ENCODE data around the gene JUND. TPM values are rescaled to one million over a fixed set of nuclear protein-coding genes. Genes with fewer than 3 reads are reported as not detected.

JUND gene
- total RNA-seq, 5 donors from 2014 or later (not counting 1 experiment from before 2014, with no cell fraction given): 247 to 1,161 (median 272) TPM

- Mint-ChIP-seq H3K27me3 (no peaks in the 10 kb centered on the region), H3K4me3 (no peak overlapping the region), H3K9me3 (no peaks in the 10 kb centered on the region), H3K36me3 (peaks cover 9% of the 10 kb centered on the region), H3K4me1 (peaks cover 22 to 38% (median 26%) of the 10 kb centered on the region in 3 donors), H3K27ac (peak overlapping the region; percentile 39 to 46)
- ChIA-PET CTCF (no interaction called here), POLR2A (no interaction called here)
- no peak for ATAC-seq (replicated peaks in 1 of 4)
- DNase-seq: no peak
- Histone ChIP-seq H3K4me3 (ENCODE audit: control insufficient read depth in 1 of 2, extremely low read depth in 1 of 2, low read length in 1 of 2) (no peak overlapping the region), H3K27ac (ENCODE audit: low read length) (no peak overlapping the region), H3K9me3 (no peaks in the 10 kb centered on the region), H3K27me3 (replicated peaks in 1 of 2; ENCODE audit: control insufficient read depth in 2 of 2, extremely low read depth in 1 of 2, insufficient read depth in 2 of 2, low read length in 1 of 2) (no peaks in the 10 kb centered on the region), H3K36me3 (ENCODE audit: control insufficient read depth in 2 of 2, extremely low read depth in 1 of 2, insufficient read depth in 1 of 2, low read length in 1 of 2) (peaks cover 9 to 55% of the 10 kb centered on the region in 2 donors), H3K4me1 (ENCODE audit: control insufficient read depth in 1 of 2, extremely low read depth in 1 of 2, insufficient read depth in 2 of 2, low read length in 2 of 2) (peaks cover 15 to 60% of the 10 kb centered on the region in 2 experiments)
- WGBS (ENCODE audit: insufficient coverage): 91% methylated on average over 17 of the region's 23 CpGs
These were observed 28.9 kb upstream of the JUND start for GRCh38 chr19:18310118-18310909.

GRCh38 chr19:18309525-18310064, 28.2 kb upstream of the JUND start:
- Mint-ChIP-seq H3K36me3 (peaks cover 9% of the 10 kb centered on the region), H3K27ac (no peak overlapping the region), H3K9me3 (no peaks in the 10 kb centered on the region), H3K27me3 (no peaks in the 10 kb centered on the region), H3K4me3 (no peak overlapping the region), H3K4me1 (peaks cover 27 to 44% (median 32%) of the 10 kb centered on the region in 3 donors)
- ChIA-PET CTCF (no interaction called here), POLR2A (no interaction called here)
- 96% methylated on average over 33 of the region's 33 CpGs for WGBS (ENCODE audit: insufficient coverage)
- Histone ChIP-seq H3K9me3 (no peaks in the 10 kb centered on the region), H3K4me3 (ENCODE audit: control insufficient read depth in 1 of 2, extremely low read depth in 1 of 2, low read length in 1 of 2) (no peak overlapping the region), H3K36me3 (ENCODE audit: control insufficient read depth in 2 of 2, extremely low read depth in 1 of 2, insufficient read depth in 1 of 2, low read length in 1 of 2) (peaks cover 9 to 54% of the 10 kb centered on the region in 2 donors), H3K27me3 (replicated peaks in 1 of 2; ENCODE audit: control insufficient read depth in 2 of 2, extremely low read depth in 1 of 2, insufficient read depth in 2 of 2, low read length in 1 of 2) (no peaks in the 10 kb centered on the region), H3K27ac (ENCODE audit: low read length) (no peak overlapping the region), H3K4me1 (ENCODE audit: control insufficient read depth in 1 of 2, extremely low read depth in 1 of 2, insufficient read depth in 2 of 2, low read length in 2 of 2) (peaks cover 18 to 67% of the 10 kb centered on the region in 2 experiments)
- ATAC-seq (replicated peaks in 1 of 4) (no peak), DNase-seq (no peak)

- no peaks in the 10 kb centered on the region for H3K9me3 ChIP-seq
- H3K4me3 ChIP-seq (ENCODE audit: control insufficient read depth in 1 of 2, extremely low read depth in 1 of 2, low read length in 1 of 2): no peak overlapping the region
- peaks cover 7% of the 10 kb centered on the region for H3K36me3 Mint-ChIP-seq
- ChIA-PET POLR2A (interaction anchor here in 1 of 2 donors (0.6 kb wide), 2 partner anchors 14 to 22 kb away, joined by 3 read pairs; partner anchors contain the start of gene LSM4), CTCF (no interaction called here)
- peak overlapping the region in 1 of 2 donors; percentile 28 for H3K27ac Mint-ChIP-seq
- no peak for DNase-seq
- no peaks in the 10 kb centered on the region for H3K27me3 Mint-ChIP-seq
- H3K4me3 Mint-ChIP-seq: no peak overlapping the region
- no peaks in the 10 kb centered on the region for H3K27me3 ChIP-seq (replicated peaks in 1 of 2; ENCODE audit: control insufficient read depth in 2 of 2, extremely low read depth in 1 of 2, insufficient read depth in 2 of 2, low read length in 1 of 2)
- peaks cover 9 to 50% of the 10 kb centered on the region in 2 donors for H3K36me3 ChIP-seq (ENCODE audit: control insufficient read depth in 2 of 2, extremely low read depth in 1 of 2, insufficient read depth in 1 of 2, low read length in 1 of 2)
- H3K4me1 Mint-ChIP-seq: peaks cover 34 to 49% (median 34%) of the 10 kb centered on the region in 3 donors
- 93% methylated on average over 7 of the region's 7 CpGs for WGBS (ENCODE audit: insufficient coverage)
- no peak overlapping the region for H3K27ac ChIP-seq (ENCODE audit: low read length)
- no peak for ATAC-seq (replicated peaks in 1 of 4)
- peaks cover 18 to 74% of the 10 kb centered on the region in 2 experiments for H3K4me1 ChIP-seq (ENCODE audit: control insufficient read depth in 1 of 2, extremely low read depth in 1 of 2, insufficient read depth in 2 of 2, low read length in 2 of 2)
- H3K9me3 Mint-ChIP-seq: no peaks in the 10 kb centered on the region
These were observed 27.5 kb upstream of the JUND start for GRCh38 chr19:18308948-18309325.

- H3K4me1 Mint-ChIP-seq: peaks cover 40 to 56% (median 41%) of the 10 kb centered on the region in 3 donors
- POLR2A ChIA-PET: interaction anchor here in 1 of 2 donors (0.6 kb wide), 2 partner anchors 15 to 23 kb away, joined by 3 read pairs; partner anchors contain the start of gene LSM4
- H3K27ac ChIP-seq (ENCODE audit: low read length): peak overlapping the region; percentile 96
These were observed 26.9 kb upstream of the JUND start for GRCh38 chr19:18308051-18308947.

GRCh38 chr19:18307271-18307681, 25.9 kb upstream of the JUND start:
- Mint-ChIP-seq H3K27ac (peak overlapping the region; percentile 99 to 100), H3K36me3 (peaks cover 3% of the 10 kb centered on the region), H3K9me3 (no peaks in the 10 kb centered on the region), H3K4me3 (peak overlapping the region; percentile 50 to 89 (median 88)), H3K4me1 (peaks cover 42 to 54% (median 43%) of the 10 kb centered on the region in 3 donors), H3K27me3 (no peaks in the 10 kb centered on the region)
- Histone ChIP-seq H3K4me3 (ENCODE audit: control insufficient read depth in 1 of 2, extremely low read depth in 1 of 2, low read length in 1 of 2) (no peak overlapping the region), H3K27me3 (replicated peaks in 1 of 2; ENCODE audit: control insufficient read depth in 2 of 2, extremely low read depth in 1 of 2, insufficient read depth in 2 of 2, low read length in 1 of 2) (no peaks in the 10 kb centered on the region), H3K36me3 (ENCODE audit: control insufficient read depth in 2 of 2, extremely low read depth in 1 of 2, insufficient read depth in 1 of 2, low read length in 1 of 2) (peaks cover 6 to 39% of the 10 kb centered on the region in 2 donors), H3K27ac (ENCODE audit: low read length) (peak overlapping the region; percentile 96), H3K9me3 (no peaks in the 10 kb centered on the region), H3K4me1 (ENCODE audit: control insufficient read depth in 1 of 2, extremely low read depth in 1 of 2, insufficient read depth in 2 of 2, low read length in 2 of 2) (peaks cover 22 to 87% of the 10 kb centered on the region in 2 experiments)
- DNase-seq: peak in 8 of 35 experiments; percentile 19 to 60 (median 30)
- peak in 1 of 4 experiments; percentile 9 for ATAC-seq (replicated peaks in 1 of 4)
- ChIA-PET CTCF (interaction anchor here in 1 of 2 donors (0.7 to 1.0 kb wide), 2 partner anchors 14 to 21 kb away, joined by 3 to 4 read pairs; no protein-coding TSS in a partner anchor), POLR2A (no interaction called here)
- WGBS (ENCODE audit: insufficient coverage): 78% methylated on average over 8 of the region's 19 CpGs

More at GRCh38 chr19:18308051-18308947, 26.9 kb upstream of the JUND start:
- H3K36me3 Mint-ChIP-seq: peaks cover 7% of the 10 kb centered on the region
- no peak overlapping the region for H3K4me3 Mint-ChIP-seq
- no peak for ATAC-seq (replicated peaks in 1 of 4)
- Histone ChIP-seq H3K9me3 (no peaks in the 10 kb centered on the region), H3K4me3 (ENCODE audit: control insufficient read depth in 1 of 2, extremely low read depth in 1 of 2, low read length in 1 of 2) (no peak overlapping the region), H3K27me3 (replicated peaks in 1 of 2; ENCODE audit: control insufficient read depth in 2 of 2, extremely low read depth in 1 of 2, insufficient read depth in 2 of 2, low read length in 1 of 2) (no peaks in the 10 kb centered on the region), H3K36me3 (ENCODE audit: control insufficient read depth in 2 of 2, extremely low read depth in 1 of 2, insufficient read depth in 1 of 2, low read length in 1 of 2) (peaks cover 9 to 45% of the 10 kb centered on the region in 2 donors), H3K4me1 (ENCODE audit: control insufficient read depth in 1 of 2, extremely low read depth in 1 of 2, insufficient read depth in 2 of 2, low read length in 2 of 2) (peaks cover 19 to 80% of the 10 kb centered on the region in 2 experiments)
- peak overlapping the region; percentile 99 to 100 for H3K27ac Mint-ChIP-seq
- no peak for DNase-seq
- no peaks in the 10 kb centered on the region for H3K27me3 Mint-ChIP-seq
- H3K9me3 Mint-ChIP-seq: no peaks in the 10 kb centered on the region
- 92% methylated on average over 15 of the region's 20 CpGs for WGBS (ENCODE audit: insufficient coverage)
- CTCF ChIA-PET: no interaction called here
